GM23338 (cell line): ENCODE data around the gene TMEM43.

ENCODE experiments used
- CREB1 ChIP-seq: fragments of 250-450 bp; sonication (Bioruptor Pico); IDR thresholded peaks from 2 replicates; pipeline ENCODE4 v1.5.0; 2020; ENCODE audit warnings: low read depth, mild to moderate bottlenecking, moderate library complexity
- EZH2 ChIP-seq: fragments of 200-600 bp; sonication (generic); IDR thresholded peaks from one replicate; pipeline ENCODE4 v1.8.0; 2017; ENCODE audit warnings: antibody characterized with exemption, mild to moderate bottlenecking, low read depth; ENCODE audit not compliant: unreplicated experiment
- EZH2phosphoT487 ChIP-seq: fragments of 200-600 bp; sonication (generic); IDR thresholded peaks from one replicate; pipeline ENCODE4 v1.8.1; 2018; ENCODE audit warnings: antibody characterized with exemption; ENCODE audit not compliant: unreplicated experiment
- JUNB ChIP-seq: IDR thresholded peaks from one replicate; pipeline ENCODE4 v1.6.1; 2016; ENCODE audit warnings: antibody characterized with exemption; ENCODE audit not compliant: unreplicated experiment
- NANOG ChIP-seq: IDR thresholded peaks from 2 replicates; pipeline ENCODE4 v1.6.1; 2016; ENCODE audit warnings: antibody characterized with exemption, borderline replicate concordance
- POLR2AphosphoS5 ChIP-seq: IDR thresholded peaks from 2 replicates; pipeline ENCODE4 v1.6.1; 2016; ENCODE audit warnings: antibody characterized with exemption, low read depth
- STAT1 ChIP-seq: IDR thresholded peaks from one replicate; pipeline ENCODE4 v1.6.1; 2016; ENCODE audit warnings: antibody characterized with exemption; ENCODE audit not compliant: unreplicated experiment
- ZNF114 ChIP-seq: fragments of 250-450 bp; sonication (Bioruptor Pico); IDR thresholded peaks from 2 replicates; pipeline ENCODE4 v1.5.0; 2020; ENCODE audit warnings: mild to moderate bottlenecking, moderate library complexity
- ZNF331 ChIP-seq: fragments of 250-450 bp; sonication (Bioruptor Pico); IDR thresholded peaks from 2 replicates; pipeline ENCODE4 v1.5.0; 2020; ENCODE audit warnings: low read depth, mild to moderate bottlenecking, moderate library complexity
- TF ChIP-seq, protein P1 (sequence below): IDR thresholded peaks from one replicate; pipeline ENCODE4 v1.6.1; 2018; ENCODE audit warnings: antibody characterized with exemption; ENCODE audit not compliant: unreplicated experiment
- TF ChIP-seq, protein P2 (sequence below), 2 experiments: fragments of 200-600 bp in 1 of 2; sonication (generic) in 1 of 2; conservative IDR thresholded peaks; 2 replicates each; pipeline versions ENCODE4 v1.5.1 to v1.6.1; 2016 to 2017; ENCODE audit warnings: antibody characterized with exemption in 2 of 2, low read depth in 2 of 2, mild to moderate bottlenecking in 2 of 2, moderate library complexity in 1 of 2
- TF ChIP-seq, protein P3 (sequence below): IDR thresholded peaks from 2 replicates; pipeline ENCODE4 v1.6.1; 2016; ENCODE audit warnings: antibody characterized with exemption

DNA sequence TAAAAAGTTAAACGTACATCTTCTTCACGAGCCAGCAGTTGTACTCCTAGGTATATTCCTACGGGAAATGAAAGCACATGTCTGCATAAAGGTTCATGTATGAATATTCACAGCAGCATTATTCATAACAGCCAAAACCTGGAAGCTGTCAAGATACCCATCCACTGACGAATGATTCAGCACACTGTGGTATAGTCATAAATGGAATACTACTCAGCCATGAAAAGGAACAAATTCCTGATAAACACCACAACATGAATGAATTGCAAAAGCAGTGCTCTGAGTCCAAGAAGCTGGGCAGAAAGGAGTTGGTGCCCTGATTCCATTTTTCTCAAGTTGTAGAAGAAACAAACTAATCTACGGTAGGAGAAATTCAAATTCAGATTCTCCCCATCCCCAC is 3.9 kb downstream of the TMEM43 start:
- TF ChIP-seq, protein P1, sequence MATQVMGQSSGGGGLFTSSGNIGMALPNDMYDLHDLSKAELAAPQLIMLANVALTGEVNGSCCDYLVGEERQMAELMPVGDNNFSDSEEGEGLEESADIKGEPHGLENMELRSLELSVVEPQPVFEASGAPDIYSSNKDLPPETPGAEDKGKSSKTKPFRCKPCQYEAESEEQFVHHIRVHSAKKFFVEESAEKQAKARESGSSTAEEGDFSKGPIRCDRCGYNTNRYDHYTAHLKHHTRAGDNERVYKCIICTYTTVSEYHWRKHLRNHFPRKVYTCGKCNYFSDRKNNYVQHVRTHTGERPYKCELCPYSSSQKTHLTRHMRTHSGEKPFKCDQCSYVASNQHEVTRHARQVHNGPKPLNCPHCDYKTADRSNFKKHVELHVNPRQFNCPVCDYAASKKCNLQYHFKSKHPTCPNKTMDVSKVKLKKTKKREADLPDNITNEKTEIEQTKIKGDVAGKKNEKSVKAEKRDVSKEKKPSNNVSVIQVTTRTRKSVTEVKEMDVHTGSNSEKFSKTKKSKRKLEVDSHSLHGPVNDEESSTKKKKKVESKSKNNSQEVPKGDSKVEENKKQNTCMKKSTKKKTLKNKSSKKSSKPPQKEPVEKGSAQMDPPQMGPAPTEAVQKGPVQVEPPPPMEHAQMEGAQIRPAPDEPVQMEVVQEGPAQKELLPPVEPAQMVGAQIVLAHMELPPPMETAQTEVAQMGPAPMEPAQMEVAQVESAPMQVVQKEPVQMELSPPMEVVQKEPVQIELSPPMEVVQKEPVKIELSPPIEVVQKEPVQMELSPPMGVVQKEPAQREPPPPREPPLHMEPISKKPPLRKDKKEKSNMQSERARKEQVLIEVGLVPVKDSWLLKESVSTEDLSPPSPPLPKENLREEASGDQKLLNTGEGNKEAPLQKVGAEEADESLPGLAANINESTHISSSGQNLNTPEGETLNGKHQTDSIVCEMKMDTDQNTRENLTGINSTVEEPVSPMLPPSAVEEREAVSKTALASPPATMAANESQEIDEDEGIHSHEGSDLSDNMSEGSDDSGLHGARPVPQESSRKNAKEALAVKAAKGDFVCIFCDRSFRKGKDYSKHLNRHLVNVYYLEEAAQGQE: no peak
- TF ChIP-seq EZH2: no peak
- TF ChIP-seq, protein P2, sequence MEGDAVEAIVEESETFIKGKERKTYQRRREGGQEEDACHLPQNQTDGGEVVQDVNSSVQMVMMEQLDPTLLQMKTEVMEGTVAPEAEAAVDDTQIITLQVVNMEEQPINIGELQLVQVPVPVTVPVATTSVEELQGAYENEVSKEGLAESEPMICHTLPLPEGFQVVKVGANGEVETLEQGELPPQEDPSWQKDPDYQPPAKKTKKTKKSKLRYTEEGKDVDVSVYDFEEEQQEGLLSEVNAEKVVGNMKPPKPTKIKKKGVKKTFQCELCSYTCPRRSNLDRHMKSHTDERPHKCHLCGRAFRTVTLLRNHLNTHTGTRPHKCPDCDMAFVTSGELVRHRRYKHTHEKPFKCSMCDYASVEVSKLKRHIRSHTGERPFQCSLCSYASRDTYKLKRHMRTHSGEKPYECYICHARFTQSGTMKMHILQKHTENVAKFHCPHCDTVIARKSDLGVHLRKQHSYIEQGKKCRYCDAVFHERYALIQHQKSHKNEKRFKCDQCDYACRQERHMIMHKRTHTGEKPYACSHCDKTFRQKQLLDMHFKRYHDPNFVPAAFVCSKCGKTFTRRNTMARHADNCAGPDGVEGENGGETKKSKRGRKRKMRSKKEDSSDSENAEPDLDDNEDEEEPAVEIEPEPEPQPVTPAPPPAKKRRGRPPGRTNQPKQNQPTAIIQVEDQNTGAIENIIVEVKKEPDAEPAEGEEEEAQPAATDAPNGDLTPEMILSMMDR (conservative IDR thresholded peaks at IDR 0.05; ENCODE audit: low read depth in 2 of 2): no peak
- no peak for TF ChIP-seq NANOG
- no peak for TF ChIP-seq CREB1 (CRISPR knock-in tag)
- no peak for TF ChIP-seq EZH2phosphoT487
- TF ChIP-seq, protein P3, sequence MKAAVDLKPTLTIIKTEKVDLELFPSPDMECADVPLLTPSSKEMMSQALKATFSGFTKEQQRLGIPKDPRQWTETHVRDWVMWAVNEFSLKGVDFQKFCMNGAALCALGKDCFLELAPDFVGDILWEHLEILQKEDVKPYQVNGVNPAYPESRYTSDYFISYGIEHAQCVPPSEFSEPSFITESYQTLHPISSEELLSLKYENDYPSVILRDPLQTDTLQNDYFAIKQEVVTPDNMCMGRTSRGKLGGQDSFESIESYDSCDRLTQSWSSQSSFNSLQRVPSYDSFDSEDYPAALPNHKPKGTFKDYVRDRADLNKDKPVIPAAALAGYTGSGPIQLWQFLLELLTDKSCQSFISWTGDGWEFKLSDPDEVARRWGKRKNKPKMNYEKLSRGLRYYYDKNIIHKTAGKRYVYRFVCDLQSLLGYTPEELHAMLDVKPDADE: no peak
- TF ChIP-seq POLR2AphosphoS5: no peak
- TF ChIP-seq JUNB: no peak
- TF ChIP-seq ZNF114 (CRISPR knock-in tag): no peak
- no peak for TF ChIP-seq ZNF331 (CRISPR knock-in tag)
- TF ChIP-seq STAT1: no peak
